ENCODE results near the gene LRRC74A.
"Not testable (repeated sequence)": the region's sequence is repeated elsewhere in the genome, so short reads cannot be mapped to it uniquely, and the experiment has no call there.

Gene LRRC74A

GRCh38 chr14:76894308-76894707, 68.1 kb downstream of the LRRC74A start:
- Histone ChIP-seq H3K9me2 (replicated peaks; ENCODE audit: control insufficient read depth, low read length) (no peaks in the 10 kb centered on the region), H3K9me3 (ENCODE audit: control insufficient read depth, insufficient read depth, low read length) (no peaks in the 10 kb centered on the region; the same call in none of the 2 replicates), H3K27me3 (ENCODE audit: control insufficient read depth, low read length) (peaks cover 2% of the 10 kb centered on the region; the same call in 1 of the 2 replicates), H4K20me1 (ENCODE audit: control insufficient read depth, insufficient read depth, low read depth, low read length) (no peaks in the 10 kb centered on the region), H3K4me3 (ENCODE audit: low read length) (no peak overlapping the region), H3K4me1 (ENCODE audit: control insufficient read depth, low read length) (no peaks in the 10 kb centered on the region), H3K4me2 (ENCODE audit: low read length) (no peak overlapping the region), H3K36me3 (ENCODE audit: control insufficient read depth, low read length) (no peaks in the 10 kb centered on the region), H3K79me2 (ENCODE audit: control insufficient read depth, low read length) (no peaks in the 10 kb centered on the region), H3F3A (ENCODE audit: control insufficient read depth, insufficient read depth) (no peaks in the 10 kb centered on the region), H3K27ac (ENCODE audit: low read depth, low read length) (no peak overlapping the region)
- TF ChIP-seq CTCF (IDR thresholded peaks at IDR 0.05; ENCODE audit: low read depth, low read length, poor library complexity, severe bottlenecking) (no peak), EZH2phosphoT487 (IDR thresholded peaks at IDR 0.05; ENCODE audit: borderline replicate concordance, low read length) (no peak)

GRCh38 chr14:76898006-76898405, 71.8 kb downstream of the LRRC74A start:
- H3K79me2 ChIP-seq (ENCODE audit: control insufficient read depth, low read length); H3F3A ChIP-seq (ENCODE audit: control insufficient read depth, insufficient read depth); H4K20me1 ChIP-seq (ENCODE audit: control insufficient read depth, insufficient read depth, low read depth, low read length): not testable (repeated sequence)

GRCh38 chr14:76900682-76901081, 74.5 kb downstream of the LRRC74A start:
- TF ChIP-seq EZH2phosphoT487 (IDR thresholded peaks at IDR 0.05; ENCODE audit: borderline replicate concordance, low read length) = no peak
- TF ChIP-seq CTCF (IDR thresholded peaks at IDR 0.05; ENCODE audit: low read depth, low read length, poor library complexity, severe bottlenecking) = no peak

More at GRCh38 chr14:76898006-76898405, 71.8 kb downstream of the LRRC74A start:
- not testable (repeated sequence) for H3K9me3 ChIP-seq (ENCODE audit: control insufficient read depth, insufficient read depth, low read length); H3K36me3 ChIP-seq (ENCODE audit: control insufficient read depth, low read length); H3K4me1 ChIP-seq (ENCODE audit: control insufficient read depth, low read length); H3K4me2 ChIP-seq (ENCODE audit: low read length); H3K9me2 ChIP-seq (replicated peaks; ENCODE audit: control insufficient read depth, low read length); H3K4me3 ChIP-seq (ENCODE audit: low read length); H3K27ac ChIP-seq (ENCODE audit: low read depth, low read length)
- H3K27me3 ChIP-seq (ENCODE audit: control insufficient read depth, low read length) = peaks cover 11% of the 10 kb centered on the region

GRCh38 chr14:76901171-76902055, 75.2 kb downstream of the LRRC74A start:
- H3F3A ChIP-seq (ENCODE audit: control insufficient read depth, insufficient read depth) = 0 out of 2 replicates have a peak, but pooled peaks cover 2% of the 10 kb centered on the region
- H3K9me3 ChIP-seq (ENCODE audit: control insufficient read depth, insufficient read depth, low read length) = no peaks in the 10 kb centered on the region
- no peaks in the 10 kb centered on the region for H3K36me3 ChIP-seq (ENCODE audit: control insufficient read depth, low read length)
- no peaks in the 10 kb centered on the region for H4K20me1 ChIP-seq (ENCODE audit: control insufficient read depth, insufficient read depth, low read depth, low read length)
- no peaks in the 10 kb centered on the region for H3K79me2 ChIP-seq (ENCODE audit: control insufficient read depth, low read length)
- peaks cover 19% of the 10 kb centered on the region for H3K27me3 ChIP-seq (ENCODE audit: control insufficient read depth, low read length)
- H3K4me3 ChIP-seq (ENCODE audit: low read length) = no peak overlapping the region
- H3K4me1 ChIP-seq (ENCODE audit: control insufficient read depth, low read length) = peaks cover 17% of the 10 kb centered on the region
- no peaks in the 10 kb centered on the region for H3K9me2 ChIP-seq (replicated peaks; ENCODE audit: control insufficient read depth, low read length)
- H3K4me2 ChIP-seq (ENCODE audit: low read length) = no peak overlapping the region
- H3K27ac ChIP-seq (ENCODE audit: low read depth, low read length) = no peak overlapping the region
- TF ChIP-seq EZH2phosphoT487 (IDR thresholded peaks at IDR 0.05; ENCODE audit: borderline replicate concordance, low read length) (no peak), CTCF (IDR thresholded peaks at IDR 0.05; ENCODE audit: low read depth, low read length, poor library complexity, severe bottlenecking) (no peak)

More at GRCh38 chr14:76900682-76901081, 74.5 kb downstream of the LRRC74A start:
- Histone ChIP-seq H3K36me3 (ENCODE audit: control insufficient read depth, low read length) (no peaks in the 10 kb centered on the region), H3K79me2 (ENCODE audit: control insufficient read depth, low read length) (no peaks in the 10 kb centered on the region), H3K4me3 (ENCODE audit: low read length) (no peak overlapping the region), H4K20me1 (ENCODE audit: control insufficient read depth, insufficient read depth, low read depth, low read length) (no peaks in the 10 kb centered on the region), H3K4me1 (ENCODE audit: control insufficient read depth, low read length) (peaks cover 15% of the 10 kb centered on the region), H3K27ac (ENCODE audit: low read depth, low read length) (no peak overlapping the region), H3K27me3 (ENCODE audit: control insufficient read depth, low read length) (peaks cover 21% of the 10 kb centered on the region), H3K9me2 (replicated peaks; ENCODE audit: control insufficient read depth, low read length) (no peaks in the 10 kb centered on the region), H3K4me2 (ENCODE audit: low read length) (no peak overlapping the region), H3K9me3 (ENCODE audit: control insufficient read depth, insufficient read depth, low read length) (no peaks in the 10 kb centered on the region), H3F3A (ENCODE audit: control insufficient read depth, insufficient read depth) (0 out of 2 replicates have a peak, but pooled peaks cover 2% of the 10 kb centered on the region)

Data from DOHH2 (cell line).